Activated CD8-positive, alpha-beta T cell treated with anti-CD3 and anti-CD28 coated beads for 36 hours (primary cell): ENCODE data around the gene TLR9. TPM values are rescaled to one million over a fixed set of nuclear protein-coding genes. Genes with fewer than 3 reads are reported as not detected.

Experiments
- ATAC-seq: fragments of 200-7000 bp; cut with Tn5 transposase; one replicate; pipeline ENCODE4 v1.10.0; 2021; ENCODE audit warnings: mild to moderate bottlenecking, moderate library complexity
- CTCF ChIA-PET: fragments of 350-600 bp; sonication (Branson Sonifier 250); formaldehyde crosslinking; loops from one replicate; lab custom pipeline; 2021; ENCODE audit warnings: antibody characterized with exemption; lab: Charles Lee
- POLR2A ChIA-PET: fragments of 350-600 bp; sonication (Branson Sonifier 250); formaldehyde crosslinking; loops from one replicate; lab custom pipeline; 2021; ENCODE audit warnings: antibody characterized with exemption; lab: Charles Lee
- DNase-seq: peaks from one replicate; pipeline ENCODE4 v3.0.0-alpha.2; 2020
- H3K27ac Mint-ChIP-seq: one replicate; pipeline ENCODE4 v1.8.0; 2021; ENCODE audit warnings: mild to moderate bottlenecking, mixed read lengths
- H3K27me3 Mint-ChIP-seq: one replicate; pipeline ENCODE4 v1.8.0; 2021; ENCODE audit warnings: mixed read lengths
- H3K36me3 Mint-ChIP-seq: one replicate; pipeline ENCODE4 v1.8.0; 2021; ENCODE audit warnings: low read depth, mixed read lengths
- H3K4me1 Mint-ChIP-seq: one replicate; pipeline ENCODE4 v1.8.0; 2021; ENCODE audit warnings: low read depth, mixed read lengths
- H3K4me3 Mint-ChIP-seq: one replicate; pipeline ENCODE4 v1.8.0; 2021; ENCODE audit warnings: mild to moderate bottlenecking, moderate library complexity, mixed read lengths
- H3K9me3 Mint-ChIP-seq: one replicate; pipeline ENCODE4 v1.8.0; 2021; ENCODE audit warnings: mixed read lengths
- intact Hi-C: fragments of 100-400 bp; cut with micrococcal nuclease; formaldehyde crosslinking; loops from one replicate; pipeline ENCODE4 v1.10.0; 2022
- total RNA-seq, 2 experiments: library from RNA; stranded (reverse); gene quantifications; one replicate each; pipeline ENCODE4 v1.2.3, GENCODE V29; 2021
- TF ChIP-seq, protein P1 (sequence below): fragments of 200-600 bp; IDR thresholded peaks from one replicate; pipeline ENCODE4 v1.8.0; 2022; ENCODE audit warnings: antibody characterized with exemption, mild to moderate bottlenecking

Gene TLR9
- total RNA-seq, 2 experiments from 2014 or later = 2.0 TPM

DNA sequence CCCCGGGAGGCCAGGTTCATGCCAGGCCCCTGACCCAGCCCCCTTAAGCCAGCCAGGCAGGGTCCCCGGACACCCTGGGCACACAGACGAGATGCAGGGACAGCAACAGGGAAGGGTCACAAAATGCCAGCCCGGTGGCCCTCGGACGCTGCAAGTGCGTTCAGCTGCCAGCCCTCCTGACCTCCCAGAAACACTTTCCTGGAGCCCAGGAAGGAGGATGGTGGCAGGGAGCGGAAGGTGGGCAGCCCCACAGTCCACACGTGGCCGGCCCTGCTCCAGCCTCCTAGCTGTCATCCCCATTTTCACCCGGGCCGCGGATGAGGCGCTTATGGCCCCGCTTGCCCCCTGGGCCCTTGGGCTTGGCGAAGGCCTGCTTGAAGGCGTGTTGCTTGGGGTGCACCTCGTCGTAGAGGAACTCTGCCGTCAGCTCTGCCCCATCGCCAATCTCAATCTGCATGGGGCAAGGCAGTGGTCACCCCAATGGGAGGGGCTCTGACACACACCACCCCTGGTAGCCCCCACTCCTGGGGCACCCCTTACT lies 3.4 kb upstream of the TLR9 start:
- DNase-seq = no peak
- H3K9me3 Mint-ChIP-seq = no peaks in the 10 kb centered on the region
- ATAC-seq = no peak
- ChIA-PET CTCF (interaction anchor here (1.2 to 10.8 kb wide), 4 partner anchors 9 to 286 kb away, joined by 3 to 194 read pairs (median 9); no protein-coding TSS in a partner anchor), POLR2A (interaction anchor here (0.6 to 33.3 kb wide), 4 partner anchors 8 to 311 kb away, joined by 3 to 949 read pairs (median 8); partner anchors contain the start of genes GLYCTK, TWF2 and WDR82)
- peaks cover 63% of the 10 kb centered on the region for H3K4me1 Mint-ChIP-seq
- H3K36me3 Mint-ChIP-seq = peaks cover 28% of the 10 kb centered on the region
- TF ChIP-seq, protein P1, sequence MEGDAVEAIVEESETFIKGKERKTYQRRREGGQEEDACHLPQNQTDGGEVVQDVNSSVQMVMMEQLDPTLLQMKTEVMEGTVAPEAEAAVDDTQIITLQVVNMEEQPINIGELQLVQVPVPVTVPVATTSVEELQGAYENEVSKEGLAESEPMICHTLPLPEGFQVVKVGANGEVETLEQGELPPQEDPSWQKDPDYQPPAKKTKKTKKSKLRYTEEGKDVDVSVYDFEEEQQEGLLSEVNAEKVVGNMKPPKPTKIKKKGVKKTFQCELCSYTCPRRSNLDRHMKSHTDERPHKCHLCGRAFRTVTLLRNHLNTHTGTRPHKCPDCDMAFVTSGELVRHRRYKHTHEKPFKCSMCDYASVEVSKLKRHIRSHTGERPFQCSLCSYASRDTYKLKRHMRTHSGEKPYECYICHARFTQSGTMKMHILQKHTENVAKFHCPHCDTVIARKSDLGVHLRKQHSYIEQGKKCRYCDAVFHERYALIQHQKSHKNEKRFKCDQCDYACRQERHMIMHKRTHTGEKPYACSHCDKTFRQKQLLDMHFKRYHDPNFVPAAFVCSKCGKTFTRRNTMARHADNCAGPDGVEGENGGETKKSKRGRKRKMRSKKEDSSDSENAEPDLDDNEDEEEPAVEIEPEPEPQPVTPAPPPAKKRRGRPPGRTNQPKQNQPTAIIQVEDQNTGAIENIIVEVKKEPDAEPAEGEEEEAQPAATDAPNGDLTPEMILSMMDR = no peak
- no peak overlapping the region for H3K4me3 Mint-ChIP-seq
- intact Hi-C loops = no loop called here
- no peaks in the 10 kb centered on the region for H3K27me3 Mint-ChIP-seq
- no peak overlapping the region for H3K27ac Mint-ChIP-seq

DNA sequence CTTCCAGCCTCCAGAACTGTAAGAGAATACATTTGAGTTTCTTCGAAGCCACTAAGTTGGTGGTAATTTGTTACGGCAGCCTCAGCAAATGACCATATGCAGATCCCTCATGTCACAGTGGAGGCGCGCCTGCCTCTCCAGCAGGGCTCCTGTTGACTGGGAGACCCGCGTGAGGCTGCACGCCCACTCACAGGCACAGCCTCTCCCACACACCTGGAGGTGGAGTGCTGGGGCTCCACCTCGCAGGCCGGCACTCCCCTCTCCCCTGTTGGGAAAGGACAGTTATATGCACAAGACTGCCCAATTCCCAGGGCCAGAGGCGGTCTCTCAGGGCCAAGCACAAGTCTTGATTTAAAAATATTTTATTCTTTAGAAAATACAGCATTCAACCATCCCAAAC lies 2.8 kb upstream of the TLR9 start:
- CTCF ChIA-PET = interaction anchor here (1.7 to 1.8 kb wide), 2 partner anchors 8 to 10 kb away, joined by 6 to 15 read pairs; no protein-coding TSS in a partner anchor
- no peak for DNase-seq
- Mint-ChIP-seq H3K27ac (peak overlapping the region; percentile 61), H3K27me3 (no peaks in the 10 kb centered on the region), H3K36me3 (peaks cover 24% of the 10 kb centered on the region), H3K4me1 (peaks cover 65% of the 10 kb centered on the region), H3K4me3 (no peak overlapping the region), H3K9me3 (no peaks in the 10 kb centered on the region)
- POLR2A ChIA-PET = interaction anchor here (33.3 kb wide), 1 partner anchor 49 kb away, joined by 949 read pairs; the partner anchor contains the start of genes GLYCTK and WDR82
- intact Hi-C loops = no loop called here
- TF ChIP-seq, protein P1 = no peak
- ATAC-seq = no peak

DNA sequence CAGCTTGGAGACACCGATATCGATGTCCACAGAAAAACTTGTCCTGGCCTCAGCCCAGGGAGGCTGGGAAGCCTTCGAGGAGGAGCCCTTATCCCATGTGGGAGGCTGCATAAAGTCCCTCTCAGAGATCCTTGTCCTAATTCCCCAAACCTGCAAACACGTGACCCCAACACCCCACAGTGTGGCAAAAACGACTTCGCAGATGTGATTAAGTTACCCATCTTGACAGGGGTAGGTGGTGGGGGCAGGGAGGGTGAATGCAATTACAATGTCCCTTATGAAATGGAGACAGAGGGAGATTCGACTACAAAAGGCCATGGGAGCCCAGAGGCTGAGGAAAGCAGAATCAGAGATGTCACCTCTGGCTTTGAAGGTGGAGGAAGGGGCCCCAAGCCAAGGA lies 2.3 kb upstream of the TLR9 start:
- CTCF ChIA-PET = interaction anchor here (1.4 to 11.9 kb wide), 5 partner anchors 8 to 111 kb away, joined by 3 to 223 read pairs (median 5); no protein-coding TSS in a partner anchor
- H3K4me3 Mint-ChIP-seq = no peak overlapping the region
- TF ChIP-seq, protein P1 = no peak
- H3K36me3 Mint-ChIP-seq = peaks cover 24% of the 10 kb centered on the region
- peak overlapping the region; percentile 61 for H3K27ac Mint-ChIP-seq
- POLR2A ChIA-PET = interaction anchor here (0.7 to 33.3 kb wide), 3 partner anchors 11 to 50 kb away, joined by 3 to 949 read pairs (median 107); partner anchors contain the start of genes GLYCTK, TWF2 and WDR82
- no peaks in the 10 kb centered on the region for H3K27me3 Mint-ChIP-seq
- peaks cover 65% of the 10 kb centered on the region for H3K4me1 Mint-ChIP-seq
- no peaks in the 10 kb centered on the region for H3K9me3 Mint-ChIP-seq
- intact Hi-C loops = no loop called here
- ATAC-seq (no peak), DNase-seq (no peak)

DNA sequence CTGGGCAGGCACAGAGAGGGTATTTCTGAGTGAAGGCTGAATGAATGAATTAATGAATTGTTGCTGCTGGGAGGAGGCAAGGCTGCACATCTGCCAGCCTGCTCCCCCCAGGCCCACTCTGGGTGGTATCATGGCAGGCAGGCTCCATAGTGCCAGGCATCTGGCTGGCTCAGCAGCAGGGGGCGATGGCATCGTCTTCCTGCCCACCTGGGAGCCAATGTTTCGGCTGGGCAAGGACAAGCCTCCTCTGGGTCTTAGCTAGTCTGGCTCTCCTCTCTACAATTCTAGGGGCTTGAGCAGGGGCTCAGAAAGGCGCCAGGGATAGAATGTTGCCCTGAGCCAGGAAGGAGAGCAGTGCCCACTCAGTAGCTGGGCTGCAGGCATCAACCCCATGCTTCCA lies 1.7 kb upstream of the TLR9 start:
- Mint-ChIP-seq H3K27ac (peak overlapping the region; percentile 85), H3K36me3 (peaks cover 21% of the 10 kb centered on the region), H3K9me3 (no peaks in the 10 kb centered on the region), H3K27me3 (no peaks in the 10 kb centered on the region), H3K4me3 (no peak overlapping the region), H3K4me1 (peaks cover 65% of the 10 kb centered on the region)
- no peak for DNase-seq
- TF ChIP-seq, protein P1 = no peak
- no peak for ATAC-seq
- intact Hi-C loops = no loop called here
- CTCF ChIA-PET = interaction anchor here (0.7 to 11.9 kb wide), 8 partner anchors 8 to 111 kb away, joined by 3 to 223 read pairs (median 4); partner anchors contain the start of genes TWF2 and WDR82
- POLR2A ChIA-PET = interaction anchor here (0.7 to 33.3 kb wide), 4 partner anchors 11 to 50 kb away, joined by 3 to 949 read pairs (median 56); partner anchors contain the start of genes GLYCTK, TWF2 and WDR82
